CD4-positive, alpha-beta T cell treated with Interleukin-15 for 1 hour (primary cell): ENCODE data around the gene TOX3.

Experiments used
- DNase-seq: peaks from one replicate; pipeline ENCODE4 v3.0.0-alpha.2; 2020

Gene TOX3

DNA sequence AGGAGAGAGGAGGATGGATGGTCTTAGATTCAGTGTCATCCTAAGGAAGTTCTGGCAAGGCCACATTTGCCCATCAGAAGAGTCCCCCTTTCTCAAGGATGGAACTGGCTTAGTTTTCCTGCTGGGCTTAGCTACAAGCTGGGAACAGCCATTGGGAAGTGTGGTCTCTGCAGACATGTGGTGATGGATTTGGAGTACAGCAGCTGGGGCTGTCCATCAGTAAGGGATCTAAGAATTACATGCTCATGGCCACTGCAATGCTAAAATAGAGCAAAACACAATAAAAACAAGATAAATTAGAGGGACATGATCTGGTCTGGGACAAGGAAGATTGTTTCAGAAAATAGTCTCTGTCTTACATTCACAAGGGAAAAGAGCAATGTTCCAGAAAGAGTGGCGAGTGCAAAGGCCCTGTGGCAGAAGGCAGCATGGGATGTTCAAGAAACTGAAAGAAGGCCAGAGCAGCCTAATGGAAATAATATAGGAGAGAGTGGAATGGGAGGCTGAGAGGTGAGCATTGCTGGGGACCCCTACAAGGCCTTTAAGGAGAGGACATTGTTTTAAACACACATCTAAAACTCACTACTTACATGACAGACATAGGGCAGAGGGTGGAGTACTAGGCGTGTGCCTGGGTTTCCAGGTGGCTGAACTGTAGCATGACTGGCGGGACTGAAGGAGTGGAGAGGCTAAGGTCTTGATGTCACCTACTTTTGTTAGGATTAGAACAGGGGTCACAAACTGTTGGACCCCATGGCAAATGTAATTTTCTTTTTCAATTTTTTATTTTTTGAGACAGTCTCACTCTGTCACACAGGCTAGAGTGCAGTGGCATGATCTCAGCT is 17.0 kb upstream of the TOX3 start:
- DNase-seq: no peak

DNA sequence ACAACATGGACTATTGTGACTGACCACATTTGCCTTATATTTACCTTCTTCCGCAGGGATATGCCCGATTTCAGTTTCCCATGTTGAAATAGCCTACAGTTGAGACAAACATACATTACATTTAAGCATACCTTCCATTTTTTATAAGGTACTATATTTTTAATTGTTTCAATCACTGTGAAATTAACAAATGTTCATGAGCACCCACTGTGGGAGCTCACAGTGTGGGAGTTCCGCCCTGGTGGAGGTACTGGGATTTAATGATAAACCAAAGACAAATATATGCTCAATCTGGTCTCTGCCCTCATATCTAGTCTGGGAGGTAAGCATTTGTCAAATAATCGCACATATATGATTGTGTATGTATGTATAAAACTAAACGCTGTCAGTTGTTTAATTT is 15.8 kb upstream of the TOX3 start:
- no peak for DNase-seq

DNA sequence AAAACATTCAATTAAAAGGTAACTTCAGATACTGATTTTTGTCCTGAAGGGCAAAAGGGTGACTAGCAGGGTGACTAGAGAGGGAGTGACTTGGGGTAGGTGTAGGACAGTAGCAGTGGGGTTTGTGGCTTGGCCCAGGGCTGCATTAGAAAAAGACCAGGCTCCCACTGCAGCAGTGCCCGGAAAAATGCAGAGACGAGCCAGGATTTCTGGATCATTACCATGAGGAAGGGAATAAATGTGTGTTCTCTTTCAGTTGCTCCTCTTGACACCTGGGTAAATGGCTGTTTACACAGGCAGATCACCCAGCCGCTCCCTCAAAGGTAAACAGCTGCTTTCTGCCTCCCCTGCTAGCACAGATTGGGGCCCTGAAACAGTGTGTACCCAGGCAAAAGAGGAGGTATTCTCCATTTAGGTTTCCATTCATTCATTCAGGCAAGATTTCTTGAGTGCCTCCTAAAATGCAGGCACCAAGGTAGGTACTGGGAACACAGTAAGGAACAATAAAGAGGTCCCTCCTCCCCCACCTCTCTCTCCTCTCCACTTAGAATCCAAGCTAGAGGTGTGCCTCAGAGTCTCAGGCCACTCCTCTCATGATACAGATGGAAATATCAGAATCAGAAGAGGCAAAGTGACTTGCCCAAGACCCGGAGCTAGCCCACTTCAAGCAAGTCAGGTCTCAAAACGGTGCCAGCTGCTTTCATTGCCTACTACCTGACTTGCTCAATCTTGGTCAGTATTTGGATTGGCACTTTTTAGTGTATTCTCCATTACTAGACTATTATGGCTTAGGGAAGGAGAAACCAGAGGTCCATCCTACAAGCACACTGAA is 15.2 kb upstream of the TOX3 start:
- DNase-seq: no peak

DNA sequence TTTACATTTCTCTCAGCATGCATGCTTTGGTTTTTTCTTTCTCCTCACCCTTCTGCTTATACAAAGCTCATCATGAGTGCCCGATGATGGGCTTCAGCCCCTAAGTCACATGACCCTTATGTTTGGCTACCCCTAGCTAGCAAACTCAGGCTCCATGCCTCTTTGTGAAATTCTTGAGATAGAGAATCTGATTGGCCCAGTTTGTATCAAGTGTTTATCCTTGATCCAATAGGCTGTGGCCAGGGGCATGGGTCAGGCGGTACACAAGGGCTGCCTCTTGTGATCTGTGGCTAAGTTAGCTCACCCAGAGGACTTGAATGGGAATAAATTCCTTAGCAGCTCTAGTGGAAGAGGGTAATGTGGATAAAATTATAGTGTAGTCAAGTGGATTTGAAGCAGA is 11.5 kb upstream of the TOX3 start:
- no peak for DNase-seq

DNA sequence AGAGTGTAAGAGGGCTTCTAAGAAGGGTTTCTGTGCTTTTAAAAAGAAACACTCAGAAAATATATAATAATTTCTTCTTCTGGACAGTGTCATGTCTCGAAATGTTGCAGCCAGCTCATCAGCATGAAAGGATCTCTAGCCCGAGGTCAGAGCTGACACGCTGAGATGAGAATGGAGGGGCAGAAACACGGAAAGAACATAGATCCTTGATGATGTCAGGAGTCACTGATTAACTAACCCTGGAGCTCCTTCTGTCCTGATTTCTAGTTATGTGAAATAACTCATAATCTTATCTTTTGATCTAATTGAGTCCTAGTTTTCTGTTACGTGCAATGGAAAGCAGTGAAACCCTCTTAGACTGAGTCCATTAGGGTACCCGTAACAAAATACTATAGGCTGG is 10.3 kb upstream of the TOX3 start:
- no peak for DNase-seq

DNA sequence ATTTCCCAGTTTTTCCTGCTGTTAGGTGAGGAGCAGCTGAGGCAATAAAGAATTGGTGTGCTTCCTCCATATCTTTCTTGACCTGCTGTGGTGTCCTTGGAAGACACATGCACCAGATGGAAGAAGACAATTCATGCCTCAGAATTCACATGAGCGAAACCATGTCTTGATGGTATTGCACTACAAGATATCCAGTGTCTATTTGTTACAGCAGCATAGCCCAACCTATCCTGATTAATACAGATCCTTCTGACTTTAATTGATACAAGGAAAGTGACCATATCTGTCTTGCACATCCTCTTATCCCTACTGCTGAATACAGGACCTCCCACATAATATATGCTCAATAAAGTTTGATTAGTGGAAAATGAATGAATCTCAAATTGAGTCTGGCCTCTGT is 9.1 kb upstream of the TOX3 start:
- no peak for DNase-seq

DNA sequence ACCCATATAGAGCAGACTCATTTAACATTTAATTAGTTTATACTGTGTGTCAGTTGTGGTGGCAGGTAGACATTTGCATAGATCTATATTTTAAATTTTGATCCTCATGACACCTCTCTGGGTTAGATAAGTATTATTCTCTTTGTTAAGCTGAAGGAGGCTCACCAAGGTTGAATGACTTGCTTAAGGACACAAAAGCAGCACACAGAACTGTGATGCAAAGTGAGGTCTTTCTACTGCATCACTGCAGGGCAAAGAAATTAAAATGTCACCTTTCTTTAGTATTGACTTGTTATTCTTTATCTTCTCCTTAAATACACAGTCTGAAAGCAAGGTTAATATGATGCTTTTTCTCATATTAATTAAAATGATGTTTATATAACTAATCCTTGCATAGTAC is 8.6 kb upstream of the TOX3 start:
- no peak for DNase-seq

DNA sequence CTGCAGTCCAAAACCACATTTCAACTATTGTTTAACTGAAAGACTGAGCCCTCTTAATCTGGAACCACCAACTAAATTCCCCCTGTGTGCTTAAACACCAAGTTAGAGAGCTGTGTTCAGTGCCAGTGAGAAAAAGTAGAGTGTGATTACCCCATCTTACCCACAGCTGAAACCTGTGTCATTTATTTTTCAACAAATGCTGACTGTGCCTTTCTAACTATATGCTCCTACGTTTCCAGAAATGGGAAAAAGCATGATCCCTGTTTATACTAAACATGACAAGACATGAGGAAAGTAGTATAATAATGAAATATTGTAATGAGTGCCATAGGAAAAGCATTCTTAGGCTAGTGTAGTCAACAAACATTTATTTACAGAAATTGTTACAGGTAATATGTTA is 7.4 kb upstream of the TOX3 start:
- DNase-seq: no peak

DNA sequence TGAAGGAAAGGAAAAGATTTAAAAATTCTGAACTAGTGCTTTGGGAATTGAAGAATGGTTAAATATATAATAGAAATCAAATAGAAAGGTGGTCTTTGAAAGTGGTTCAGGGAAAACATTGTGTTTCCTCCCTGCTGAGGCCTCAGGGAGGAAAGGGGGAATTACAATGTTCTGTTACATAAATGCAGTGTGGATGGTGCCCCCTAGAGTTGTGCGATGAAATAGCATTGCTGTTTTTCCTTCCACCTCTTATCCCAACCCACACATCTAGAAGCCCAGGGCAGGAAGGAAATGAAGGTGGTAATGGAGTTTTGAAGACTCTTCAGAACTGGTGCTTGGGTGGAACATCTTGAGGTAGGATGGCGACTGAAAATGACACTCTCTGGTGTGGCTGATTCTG is 6.4 kb upstream of the TOX3 start:
- no peak for DNase-seq

DNA sequence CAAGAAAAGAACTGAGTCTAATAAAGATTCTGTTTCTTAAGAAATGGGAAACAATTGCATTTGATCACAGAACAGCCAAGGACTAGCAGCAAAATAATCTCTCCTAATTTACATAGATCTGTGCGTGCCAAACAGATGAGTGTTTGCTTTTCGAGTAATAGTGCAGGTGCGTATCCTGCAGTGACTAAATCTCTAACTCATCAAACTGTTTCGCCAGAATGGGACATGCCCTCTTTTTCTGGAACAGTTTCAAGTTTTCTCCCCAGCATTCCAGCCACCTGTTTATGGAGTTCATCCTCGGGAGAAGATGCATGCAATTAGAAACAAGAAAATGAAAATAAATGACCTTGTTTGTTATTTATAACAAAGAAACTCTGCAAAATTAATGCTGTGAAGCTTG is 5.7 kb upstream of the TOX3 start:
- no peak for DNase-seq

DNA sequence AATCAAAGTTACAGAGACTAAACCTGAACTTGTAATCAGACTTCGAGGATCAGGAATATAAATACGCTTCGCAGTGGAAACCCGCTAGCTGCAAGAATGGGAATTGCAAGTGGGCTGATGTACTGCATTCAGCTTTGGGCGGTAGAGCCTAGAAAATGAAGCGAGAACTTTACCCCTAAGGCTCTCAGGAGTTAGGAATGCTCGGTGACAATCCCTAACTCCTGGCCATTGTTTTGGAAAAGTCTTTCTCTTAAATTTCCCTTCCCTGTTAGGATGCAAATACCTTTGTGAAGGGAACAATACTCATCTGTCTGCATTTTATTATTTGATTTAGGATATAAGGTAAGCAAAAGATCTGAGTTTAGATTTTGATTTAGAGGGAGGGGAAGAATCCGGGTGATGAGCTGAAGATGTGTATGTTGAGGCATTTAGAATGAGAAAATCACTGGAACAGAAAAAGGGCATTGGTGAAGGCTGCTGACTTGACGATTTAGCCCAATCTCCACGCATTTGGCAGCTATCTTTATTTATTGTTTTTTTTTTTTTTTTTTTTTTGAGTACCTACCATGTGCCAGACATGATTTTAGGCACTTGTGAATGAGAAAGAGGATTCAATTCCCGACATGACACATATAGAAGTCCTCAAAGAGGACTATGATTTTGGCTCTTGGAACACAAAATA is 2.2 kb upstream of the TOX3 start:
- DNase-seq: no peak

DNA sequence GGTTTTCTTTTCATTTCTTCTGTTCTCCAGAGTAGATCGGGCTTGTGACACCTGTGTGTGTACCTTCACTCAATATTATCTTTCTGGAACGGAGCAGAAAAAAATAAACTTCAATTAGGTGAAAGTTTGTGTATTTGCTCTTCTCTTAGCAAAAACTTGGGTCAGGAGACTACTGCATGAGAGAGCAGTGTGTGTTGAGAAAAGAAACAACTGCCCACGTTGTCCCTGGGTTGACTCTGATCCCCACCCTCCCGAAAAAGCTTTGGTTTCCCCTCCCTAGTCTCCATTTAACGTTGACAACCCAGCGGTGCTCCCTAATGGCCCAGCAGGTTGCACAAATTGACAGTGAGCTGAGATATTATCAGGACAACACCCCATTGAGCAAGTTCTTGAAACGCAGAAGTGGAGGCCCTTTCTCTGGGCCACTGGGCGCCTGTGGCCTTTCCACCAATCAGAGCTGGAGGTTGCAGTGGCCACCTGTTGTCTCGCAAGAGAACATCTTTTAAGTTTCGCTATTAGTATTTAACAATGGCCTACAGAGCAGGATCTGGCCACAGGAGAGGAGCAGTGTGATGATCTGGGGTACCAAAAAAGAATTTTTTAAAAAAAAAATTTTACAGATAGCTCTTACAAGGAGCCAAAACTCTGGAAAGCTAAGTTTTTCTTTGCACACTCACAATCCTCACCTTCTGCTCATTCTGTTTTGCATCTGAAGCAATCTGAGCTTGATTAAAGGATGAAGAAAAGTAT is 1.5 kb upstream of the TOX3 start:
- DNase-seq: no peak

DNA sequence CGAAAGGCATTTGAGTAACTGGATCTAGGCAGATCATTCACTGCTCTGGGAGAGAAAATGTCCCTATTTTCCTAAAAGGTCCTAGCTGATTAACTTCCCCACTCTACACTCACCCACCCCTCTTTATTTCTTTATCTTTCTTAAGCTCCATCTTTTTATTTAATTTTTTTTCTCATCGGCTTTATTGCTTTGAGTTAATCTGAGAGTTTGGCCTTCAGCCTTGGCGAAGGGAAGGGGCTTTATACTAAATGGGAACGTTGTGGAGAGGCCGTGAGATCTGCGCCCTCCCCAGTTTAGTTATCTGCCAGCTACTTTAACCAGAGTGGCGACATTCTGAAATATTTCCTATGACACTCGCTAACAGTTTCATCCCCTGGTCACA is 882 bp upstream of the TOX3 start:
- DNase-seq: no peak

DNA sequence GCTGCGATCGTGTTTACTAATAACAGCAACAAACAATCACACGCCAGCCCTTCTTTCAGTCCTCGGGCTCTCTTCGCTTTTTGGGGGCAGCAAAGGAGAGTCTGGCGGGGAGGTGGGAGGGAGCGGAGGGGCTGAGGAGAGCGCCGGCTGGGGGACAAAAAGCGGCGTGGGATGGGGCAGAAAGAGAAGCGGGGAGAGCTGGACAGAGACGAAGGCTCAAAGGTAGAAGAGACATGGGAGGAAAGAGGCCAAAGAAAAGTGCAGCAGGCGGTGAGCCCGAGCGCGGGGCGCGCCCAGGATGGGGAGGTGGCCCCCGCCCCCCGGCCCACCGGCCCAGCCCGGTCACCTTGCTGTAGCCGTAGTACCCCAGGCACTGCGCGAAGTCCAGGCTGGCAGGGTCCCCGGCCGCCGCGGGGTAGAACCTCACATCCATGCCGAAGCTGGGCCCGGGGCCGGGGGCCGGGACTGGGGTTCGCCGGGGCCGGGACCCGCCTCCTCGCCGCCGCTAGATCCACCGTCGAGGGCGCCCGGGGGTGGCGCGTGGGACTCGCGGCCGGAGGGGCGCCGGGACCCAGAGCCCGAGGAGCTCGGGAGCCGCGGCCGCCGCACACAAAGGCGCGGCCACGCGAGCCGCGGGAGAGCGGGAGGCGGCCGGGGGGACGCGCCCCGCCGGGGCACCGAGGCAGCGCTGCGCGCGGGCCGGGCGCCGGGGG is 496 bp downstream of the TOX3 start:
- DNase-seq: no peak

DNA sequence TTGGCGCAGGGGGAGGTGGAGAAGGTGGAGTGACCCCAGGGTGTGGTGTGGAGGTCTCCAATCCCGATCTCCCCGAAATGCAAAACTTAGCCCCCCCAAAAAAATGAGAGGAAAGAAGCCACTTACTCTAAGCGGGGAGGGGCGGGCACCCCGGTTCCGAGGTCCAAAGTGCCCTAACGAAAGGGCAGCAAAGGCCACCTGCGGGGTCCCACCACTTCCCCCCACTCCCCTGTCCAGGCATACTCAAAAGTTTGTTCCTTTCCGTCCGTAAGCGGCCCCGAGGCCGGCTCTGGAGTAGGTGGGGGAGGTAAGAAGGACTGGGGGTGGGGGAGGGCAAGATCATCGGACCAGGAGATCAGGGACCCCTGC is 1.1 kb downstream of the TOX3 start:
- no peak for DNase-seq

DNA sequence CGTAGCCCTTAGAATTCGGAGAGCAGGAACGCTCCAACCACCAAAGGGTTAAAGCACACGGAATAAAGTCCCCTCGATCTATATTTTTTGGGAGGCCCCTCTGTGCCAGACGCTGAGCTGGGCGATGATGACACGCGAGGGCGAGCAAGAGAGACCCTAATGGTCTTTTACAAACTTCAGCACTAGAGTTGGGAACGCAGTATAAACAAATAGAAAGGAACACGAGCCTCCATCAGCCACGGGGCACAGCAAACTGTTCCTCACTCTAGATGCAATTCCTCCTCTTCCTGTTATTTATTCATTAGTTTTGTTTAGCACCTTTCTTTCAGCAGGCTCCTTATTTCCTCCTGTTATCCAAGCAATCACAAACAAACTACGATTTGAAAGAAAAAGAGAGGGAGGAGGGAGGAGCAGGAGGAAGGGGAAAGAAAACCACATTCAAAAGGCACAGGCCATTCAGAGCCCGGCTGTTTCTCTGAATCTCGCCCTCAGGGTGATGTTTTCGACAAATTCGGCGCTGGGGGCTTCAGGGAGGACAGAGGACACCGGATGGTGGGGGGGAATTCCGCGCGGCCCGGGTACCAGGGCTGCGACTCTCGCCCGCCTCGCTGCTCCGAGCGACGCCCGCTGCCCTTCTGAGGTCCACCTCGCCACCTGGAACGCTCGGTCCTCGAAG is 1.6 kb downstream of the TOX3 start:
- no peak for DNase-seq

DNA sequence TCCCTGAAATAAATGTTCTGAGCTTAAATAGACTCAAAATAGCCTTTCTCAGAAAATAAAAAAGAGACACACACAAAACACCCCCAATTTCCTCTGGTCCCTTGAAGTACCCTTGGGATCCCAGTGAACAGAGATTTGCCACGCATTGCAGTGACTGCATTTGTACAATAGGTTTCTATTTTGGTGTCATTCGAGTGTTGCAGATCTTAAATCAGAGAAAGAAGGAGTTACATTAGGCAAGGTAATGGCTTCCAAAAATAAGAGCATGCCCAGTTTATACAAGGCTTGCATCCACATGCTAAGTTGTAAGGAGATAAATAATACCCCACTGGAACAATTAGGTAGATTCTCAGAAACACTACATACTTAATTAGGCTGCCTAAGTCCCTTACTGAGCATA is 2.2 kb downstream of the TOX3 start:
- DNase-seq: no peak

DNA sequence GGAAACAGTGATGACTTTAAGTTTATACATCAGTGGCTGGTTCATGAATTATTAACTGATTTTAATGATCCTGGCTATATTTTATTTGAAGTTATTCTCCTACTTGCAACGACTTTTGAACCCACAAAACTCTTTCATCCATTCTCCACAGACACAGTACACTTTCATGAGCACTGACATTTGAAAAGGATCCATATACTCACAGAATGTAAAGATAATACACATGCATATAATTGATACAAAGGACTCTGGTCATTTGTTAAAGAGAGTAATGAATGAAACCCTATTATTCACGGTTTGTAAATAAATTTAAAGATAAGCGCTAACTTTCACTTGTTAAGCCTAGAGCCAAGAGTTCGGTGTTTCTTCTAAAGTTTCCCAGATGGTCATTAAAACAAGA is 3.3 kb downstream of the TOX3 start:
- DNase-seq: no peak

DNA sequence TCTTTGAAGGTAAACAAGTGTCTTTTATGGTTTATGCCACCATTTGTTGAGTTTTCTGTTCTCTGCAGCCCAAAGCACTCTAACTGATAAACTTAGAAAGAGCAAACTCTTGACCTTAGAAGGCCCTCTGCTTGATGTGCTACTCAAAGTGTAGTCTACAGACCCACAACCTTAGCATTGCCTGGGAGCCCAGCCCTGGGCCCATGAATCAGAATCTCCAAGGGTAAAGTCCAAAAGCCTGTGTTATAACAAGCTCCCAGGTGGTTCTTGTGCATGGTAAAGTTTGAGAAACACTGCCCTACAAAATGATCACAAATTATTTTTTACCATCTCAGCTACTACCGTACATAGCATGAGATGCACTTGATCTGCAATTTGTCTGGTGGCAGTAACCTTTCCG is 6.0 kb downstream of the TOX3 start:
- DNase-seq: no peak

DNA sequence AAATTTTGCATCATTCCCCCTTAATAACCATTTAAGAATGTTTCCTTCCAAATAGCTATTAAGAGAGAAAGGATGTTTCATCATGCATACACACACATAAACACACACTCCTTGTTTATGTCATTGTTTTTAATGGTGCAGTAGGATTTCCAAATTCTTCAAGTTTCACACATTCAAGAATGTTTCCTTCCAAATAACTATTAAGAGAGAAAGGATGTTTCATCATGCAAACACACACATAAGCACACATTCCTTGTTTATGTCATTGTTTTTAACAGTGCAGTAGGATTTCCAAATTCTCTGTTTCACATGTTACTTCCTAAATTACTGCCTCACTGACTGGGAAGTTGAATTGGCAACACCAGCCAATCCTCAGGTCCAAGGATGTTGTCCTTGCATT is 7.8 kb downstream of the TOX3 start:
- DNase-seq: no peak

DNA sequence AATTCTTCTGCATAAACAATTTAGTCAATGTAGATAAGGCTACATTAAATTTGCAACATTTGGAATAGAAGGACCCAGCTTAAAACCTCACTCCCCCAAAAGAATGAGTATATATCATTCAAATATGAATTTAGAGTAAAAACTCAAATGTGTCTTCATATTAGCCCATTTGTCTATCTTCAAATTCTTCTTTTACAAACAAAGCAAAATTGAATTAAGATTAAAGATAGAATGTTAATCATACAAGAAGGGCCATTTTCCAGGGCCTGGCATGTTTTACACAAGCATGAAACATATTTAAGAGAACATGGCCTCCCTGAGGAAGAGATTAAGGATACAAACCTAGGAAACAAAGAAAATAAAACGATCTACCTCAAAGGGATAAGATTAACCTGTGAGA is 8.4 kb downstream of the TOX3 start:
- DNase-seq: no peak

DNA sequence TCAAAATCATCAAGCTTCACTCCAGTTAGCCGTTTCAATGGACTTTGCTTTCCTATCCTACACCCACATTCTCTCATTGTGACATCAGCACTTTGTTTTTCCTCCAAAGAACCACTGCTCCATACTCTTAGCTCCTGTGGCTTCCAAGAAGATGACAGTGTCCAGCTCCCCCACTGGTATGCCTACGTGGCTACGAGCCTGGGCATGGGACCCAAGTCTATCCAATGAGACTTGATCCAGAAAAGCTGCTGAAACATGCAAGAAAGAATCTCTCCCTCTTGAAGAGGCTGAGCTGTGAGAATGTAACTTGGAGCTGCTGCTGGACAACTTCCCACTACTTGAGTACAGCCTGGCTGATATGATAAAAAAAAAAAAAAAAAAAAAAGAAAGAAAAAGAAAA is 9.4 kb downstream of the TOX3 start:
- DNase-seq: no peak
